HG03045 (cell line): ENCODE measurements around the gene ERLEC1.
"Not testable (repeated sequence)": the region's sequence is repeated elsewhere in the genome, so short reads cannot be mapped to it uniquely, and the experiment has no call there.

Source experiments
- ATAC-seq: cut with Tn5 transposase; IDR thresholded peaks from one replicate; pipeline ENCODE4 v1.9.1; 2021; ENCODE audit warnings: mild to moderate bottlenecking, moderate library complexity; ENCODE audit not compliant: unreplicated experiment

Gene ERLEC1, protein sequence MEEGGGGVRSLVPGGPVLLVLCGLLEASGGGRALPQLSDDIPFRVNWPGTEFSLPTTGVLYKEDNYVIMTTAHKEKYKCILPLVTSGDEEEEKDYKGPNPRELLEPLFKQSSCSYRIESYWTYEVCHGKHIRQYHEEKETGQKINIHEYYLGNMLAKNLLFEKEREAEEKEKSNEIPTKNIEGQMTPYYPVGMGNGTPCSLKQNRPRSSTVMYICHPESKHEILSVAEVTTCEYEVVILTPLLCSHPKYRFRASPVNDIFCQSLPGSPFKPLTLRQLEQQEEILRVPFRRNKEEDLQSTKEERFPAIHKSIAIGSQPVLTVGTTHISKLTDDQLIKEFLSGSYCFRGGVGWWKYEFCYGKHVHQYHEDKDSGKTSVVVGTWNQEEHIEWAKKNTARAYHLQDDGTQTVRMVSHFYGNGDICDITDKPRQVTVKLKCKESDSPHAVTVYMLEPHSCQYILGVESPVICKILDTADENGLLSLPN

GRCh38 chr2:53786705-53787613 is at the start of gene ERLEC1, which contains the start of gene ASB3:
ERLEC1 (plus strand) TSS chr2:53787044; CDS start chr2:53787211, 167 bp downstream.
ASB3 (minus strand) TSS chr2:53786953; CDS start chr2:53765572, 21,381 bp downstream.
- ATAC-seq, result peak; percentile 98

GRCh38 chr2:53737091-53737490 is 49.8 kb upstream of the ERLEC1 start:
- ATAC-seq, result no peak

- no peak for ATAC-seq
These were observed 47.8 kb upstream of the ERLEC1 start for GRCh38 chr2:53739032-53739431.

DNA sequence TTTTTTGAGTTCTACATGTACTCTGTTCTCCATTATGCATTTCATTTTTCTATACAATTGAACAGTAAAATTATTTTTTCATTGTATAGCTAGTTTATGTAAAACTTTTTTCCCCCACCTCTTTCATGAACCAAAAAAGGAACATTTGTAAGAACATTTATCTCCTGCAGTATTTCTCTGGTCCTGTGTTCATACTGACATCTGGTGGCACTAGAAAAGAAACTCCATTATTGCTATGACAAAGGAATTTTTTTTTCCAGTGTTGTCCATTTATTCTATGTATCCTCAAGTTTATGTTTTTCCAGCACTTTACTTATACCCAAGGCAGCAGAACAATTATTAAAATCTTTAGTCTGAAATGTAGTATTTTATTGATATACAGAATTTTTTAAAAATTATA is 46.7 kb upstream of the ERLEC1 start:
- ATAC-seq, result no peak

- no peak for ATAC-seq
These were observed 42.3 kb upstream of the ERLEC1 start for GRCh38 chr2:53744395-53745065.

DNA sequence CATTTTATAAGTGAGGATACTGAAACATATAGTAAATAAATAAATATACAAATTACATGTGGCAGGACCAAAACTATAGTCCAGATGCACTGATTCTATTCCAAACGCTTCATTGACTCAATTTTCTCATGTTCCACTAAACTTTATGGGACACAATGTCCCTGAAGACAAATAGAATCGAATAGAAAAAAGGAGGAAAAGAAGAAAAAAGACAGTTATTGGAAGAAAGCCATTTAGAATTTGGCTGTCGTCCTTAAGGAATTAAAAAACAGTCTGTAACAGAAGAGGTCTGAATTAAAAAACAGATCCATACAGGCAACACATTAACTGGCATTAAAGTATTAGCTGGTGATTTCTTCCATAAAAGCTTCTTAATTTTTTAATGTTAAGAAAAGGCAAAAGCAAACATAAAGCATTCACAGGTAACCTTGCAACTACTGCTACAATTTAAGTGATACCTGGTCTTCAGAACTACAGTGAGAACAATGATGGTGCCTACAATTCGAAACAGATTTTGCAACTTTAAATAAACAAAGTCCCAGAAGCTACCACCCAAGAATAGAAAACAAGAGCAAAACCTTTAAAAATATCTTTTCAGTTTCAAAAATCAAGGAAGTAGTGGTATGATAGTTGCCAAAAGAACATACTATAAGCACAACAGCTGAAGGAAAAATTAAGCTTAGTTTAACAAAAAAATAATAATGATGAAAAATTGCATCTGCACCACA is 36.6 kb upstream of the ERLEC1 start:
- ATAC-seq, result no peak

DNA sequence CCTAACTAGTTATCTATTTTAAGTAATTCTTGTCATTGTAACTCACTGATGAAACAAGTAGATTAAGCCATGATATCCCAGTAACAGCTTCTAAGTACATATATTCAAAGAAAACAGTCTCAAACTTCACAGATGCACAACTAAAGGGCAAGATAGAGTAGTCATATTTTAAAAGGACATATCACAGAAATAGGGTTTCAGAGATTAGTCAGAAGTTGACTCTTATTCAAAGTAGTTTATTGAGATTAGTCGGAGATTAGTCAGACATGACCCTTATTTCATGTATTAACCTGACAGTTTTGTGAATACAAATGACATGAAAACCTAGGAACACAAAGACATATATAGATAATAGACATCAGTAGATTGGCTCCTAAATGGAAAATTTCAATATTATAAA is 35.1 kb upstream of the ERLEC1 start:
- ATAC-seq, result peak; percentile 89

DNA sequence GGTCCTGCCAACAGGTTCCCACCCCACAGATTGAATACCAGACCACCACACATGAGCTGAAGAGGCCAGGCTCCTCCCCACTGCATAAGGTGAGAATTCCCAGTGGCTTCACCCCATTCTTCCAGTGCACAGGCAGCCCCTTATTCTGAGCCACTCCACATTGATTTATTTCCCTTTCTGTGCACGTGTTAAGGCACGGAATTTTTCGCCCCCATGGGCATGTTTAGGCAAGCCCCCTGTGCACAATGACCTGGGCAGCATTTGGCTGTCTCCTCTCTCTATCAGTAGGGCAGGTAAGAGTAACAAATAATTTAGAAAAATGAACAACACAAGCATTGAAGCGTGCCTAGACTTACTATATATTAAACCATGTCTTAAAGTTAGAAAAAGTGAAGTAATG is 34.5 kb upstream of the ERLEC1 start:
- ATAC-seq, result no peak

GRCh38 chr2:53753041-53753440 is 33.8 kb upstream of the ERLEC1 start:
- ATAC-seq, result no peak

GRCh38 chr2:53755121-53755520 is 31.7 kb upstream of the ERLEC1 start:
- ATAC-seq, result no peak

DNA sequence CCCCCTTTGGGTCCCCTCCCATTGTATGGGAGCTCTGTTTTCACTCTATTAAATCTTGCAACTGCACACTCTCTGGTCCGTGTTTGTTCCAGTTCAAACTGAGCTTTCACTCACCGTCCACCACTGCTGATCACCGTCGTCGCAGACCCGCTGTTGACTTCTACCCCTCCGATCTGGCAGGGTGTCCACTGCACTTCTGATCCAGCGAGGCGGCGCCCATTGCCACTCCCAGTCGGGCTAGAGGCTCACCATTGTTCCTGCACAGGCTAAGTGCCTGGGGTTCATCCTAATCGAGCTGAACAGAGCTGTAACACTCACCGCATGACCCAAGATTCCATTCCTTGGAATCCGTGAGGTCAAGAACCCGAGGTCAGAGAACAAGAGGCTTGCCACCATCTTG is 30.2 kb upstream of the ERLEC1 start:
- no peak for ATAC-seq

DNA sequence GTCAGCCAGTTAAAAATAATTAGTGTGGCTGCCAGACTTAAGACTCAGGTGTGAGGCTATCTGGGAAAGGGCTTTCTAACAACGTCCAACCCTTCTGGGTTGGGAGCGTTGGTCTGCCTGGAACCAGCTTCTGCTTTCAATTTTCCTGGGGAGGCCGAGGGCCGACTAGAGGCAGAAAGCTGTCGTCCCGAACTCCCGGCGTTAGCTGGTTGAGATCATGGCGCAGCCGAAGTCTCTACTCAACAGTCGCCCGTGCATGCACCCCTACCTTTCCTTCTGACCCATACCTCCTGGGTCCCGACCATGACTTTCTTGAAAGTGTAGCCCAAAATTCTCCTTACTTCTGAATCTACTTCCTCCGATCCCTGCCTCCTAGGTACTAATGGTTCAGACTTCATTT is 29.6 kb upstream of the ERLEC1 start:
- ATAC-seq, result not testable (repeated sequence)

DNA sequence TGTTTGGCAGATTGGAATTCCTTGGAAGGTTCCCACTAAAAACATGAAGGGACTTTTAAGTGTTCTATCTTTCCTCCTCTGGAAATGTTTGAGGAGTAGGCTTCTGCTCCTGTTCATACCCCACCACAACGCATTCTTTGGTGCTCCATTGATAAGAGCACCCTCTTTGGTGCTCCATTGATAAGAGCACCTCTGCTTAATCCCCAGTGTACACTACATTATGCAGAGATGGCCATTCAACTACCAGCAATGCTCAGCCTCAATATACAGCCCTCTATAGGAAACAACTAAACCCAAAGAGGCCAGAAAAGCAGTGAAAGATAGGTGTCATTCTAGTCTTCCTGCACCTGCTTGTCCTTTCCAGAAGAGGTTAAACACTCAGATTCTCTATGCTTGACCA is 21.1 kb upstream of the ERLEC1 start:
- ATAC-seq, result no peak

DNA sequence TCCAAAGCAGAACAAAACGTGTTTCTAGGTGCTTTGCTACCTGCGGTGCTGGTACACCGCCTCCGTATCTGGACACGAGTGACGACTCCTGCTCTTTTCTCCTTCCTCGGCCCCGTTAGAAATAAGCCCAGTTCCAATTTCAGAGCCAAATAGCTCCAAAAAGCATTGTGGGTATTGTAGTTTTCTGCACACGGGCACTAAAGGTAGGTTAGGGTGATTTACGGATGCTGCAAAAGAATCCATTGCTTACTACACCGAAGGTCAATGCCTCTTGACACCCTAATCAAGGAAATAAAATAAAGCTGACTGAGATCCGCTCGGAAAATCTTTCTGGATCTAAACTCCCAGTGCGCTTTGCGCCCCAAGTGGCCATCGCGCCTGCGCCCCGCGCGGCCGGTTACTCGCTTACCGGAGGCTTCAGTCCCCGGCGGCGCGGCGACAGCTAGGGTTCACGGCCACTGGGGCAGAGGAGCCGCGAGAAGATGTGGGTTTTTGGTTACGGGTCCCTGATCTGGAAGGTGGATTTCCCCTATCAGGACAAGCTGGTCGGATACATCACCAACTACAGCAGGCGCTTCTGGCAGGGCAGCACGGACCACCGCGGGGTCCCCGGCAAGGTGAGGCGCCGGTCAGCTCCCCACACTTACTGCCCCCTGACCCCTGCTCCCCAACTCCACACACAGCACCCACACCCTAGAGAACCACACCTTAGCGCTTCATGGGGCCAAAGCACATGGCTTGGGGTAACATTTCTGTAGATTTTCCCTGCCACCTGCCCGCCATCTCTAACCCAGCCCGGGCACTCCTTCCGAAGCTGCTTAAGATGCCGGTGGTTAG is 19.2 kb upstream of the ERLEC1 start, which contains the start of gene CHAC2:
TSS of gene CHAC2 (plus strand) at position 400 of the 837 bp plus-strand sequence. CDS start at position 483, 83 bp downstream.
- ATAC-seq, result peak; percentile 95

- peak; percentile 62 for ATAC-seq
These were observed 18.7 kb upstream of the ERLEC1 start for GRCh38 chr2:53768242-53768542.

DNA sequence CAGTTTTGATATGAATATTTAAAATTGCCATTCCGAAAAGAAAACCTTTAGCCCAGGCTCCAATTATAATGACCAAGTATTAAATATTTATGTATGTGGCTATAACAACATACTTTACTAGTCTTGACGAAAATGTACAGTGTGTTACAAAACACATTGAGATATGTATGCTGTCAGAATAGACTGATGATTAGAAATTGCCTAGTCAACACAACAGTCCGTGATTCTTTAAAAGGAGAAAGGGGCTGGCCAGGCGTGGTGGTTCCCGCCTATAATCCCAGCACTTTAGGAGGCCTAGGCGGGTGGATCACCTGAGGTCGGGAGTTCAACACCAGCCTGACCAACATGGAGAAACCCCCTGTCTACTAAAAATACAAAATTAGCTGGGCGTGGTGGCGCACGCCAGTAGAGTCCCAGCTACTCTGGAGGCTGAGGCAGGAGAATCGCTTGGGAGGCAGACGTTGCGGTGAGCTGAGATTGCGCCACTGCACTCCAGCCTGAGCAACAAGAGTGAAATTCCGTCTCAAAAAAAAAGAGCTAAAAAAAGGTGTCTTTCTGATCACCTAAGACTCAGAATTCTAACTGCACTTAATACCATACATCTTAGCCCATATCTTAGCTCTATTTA is 17.4 kb upstream of the ERLEC1 start:
- ATAC-seq, result no peak

GRCh38 chr2:53770264-53770663 is 16.6 kb upstream of the ERLEC1 start:
- ATAC-seq, result no peak

DNA sequence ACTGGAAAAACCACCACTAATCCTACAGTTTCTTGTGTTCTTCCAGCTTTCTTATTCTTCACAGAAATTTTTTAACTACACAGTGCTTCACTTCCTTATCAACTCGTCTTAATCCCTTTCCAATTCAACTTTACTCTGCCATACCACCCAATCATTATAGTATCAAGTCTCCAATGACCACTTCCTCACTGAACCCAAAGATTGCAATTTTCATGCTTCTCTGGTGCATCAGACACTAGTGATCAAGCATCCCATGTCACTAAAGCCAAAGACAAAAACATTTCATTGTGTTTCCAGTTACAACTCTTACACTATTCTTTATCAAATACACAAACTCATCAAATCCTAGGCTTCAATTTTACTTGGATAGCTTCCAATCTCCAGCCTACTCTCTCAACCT is 9.7 kb upstream of the ERLEC1 start:
- no peak for ATAC-seq

- no peak for ATAC-seq
These were observed 8.2 kb upstream of the ERLEC1 start for GRCh38 chr2:53778536-53779162.
